Stimulated activated CD8-positive, alpha-beta memory T cell treated with anti-CD3 and anti-CD28 coated beads, Interleukin-15, amount 100 ng/mL, for 1 hour (primary cell): ENCODE measurements around the gene SYP.
A peak's percentile ranks its signal among the peaks of the same experiment; 100 is the strongest.
"Not testable (repeated sequence)": the region's sequence is repeated elsewhere in the genome, so short reads cannot be mapped to it uniquely, and the experiment has no call there.

Source experiments
- DNase-seq: peaks from one replicate; pipeline ENCODE4 v3.0.0-alpha.2; 2020; ENCODE audit warnings: low read depth

The SYP gene

GRCh38 chrX:49189606-49190005 lies 10.4 kb downstream of the SYP start:
- DNase-seq: no peak

DNA sequence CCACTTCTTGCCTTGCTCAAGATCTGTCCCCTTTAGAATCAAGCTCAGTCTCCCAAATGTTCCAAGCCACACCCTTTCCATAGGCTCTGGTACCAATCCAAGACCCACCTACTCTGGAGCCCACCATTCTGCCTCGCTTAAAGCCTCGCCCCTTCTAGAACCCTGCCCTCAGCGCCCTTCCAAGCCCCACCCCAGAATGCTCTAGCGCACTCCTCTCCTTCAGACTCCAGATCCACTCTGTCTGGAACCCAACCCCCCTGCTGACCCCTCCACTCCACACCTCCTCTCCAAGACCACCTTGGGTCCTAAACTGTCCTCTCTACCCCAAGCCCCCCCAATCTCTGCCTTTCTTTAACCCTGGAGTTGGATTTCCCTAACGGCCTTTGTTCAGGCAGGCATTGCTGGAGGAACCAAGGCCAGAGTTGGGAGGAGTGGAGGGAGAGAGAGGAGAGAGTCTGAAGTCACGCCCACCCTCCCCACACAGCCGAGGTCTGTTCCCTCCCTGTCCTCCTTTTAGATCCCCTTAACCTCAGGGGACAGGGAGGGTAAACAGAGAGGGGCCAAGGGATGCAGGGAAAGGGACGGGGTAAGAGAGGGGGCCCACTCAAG lies 11.4 kb downstream of the SYP start:
- DNase-seq: no peak

- DNase-seq: no peak
These were observed 12.5 kb downstream of the SYP start for GRCh38 chrX:49187526-49187925.

GRCh38 chrX:49187028-49187394 lies 13.0 kb downstream of the SYP start:
- no peak for DNase-seq

GRCh38 chrX:49186125-49187027 lies 13.6 kb downstream of the SYP start, which contains the start of gene PRICKLE3:
PRICKLE3 (minus strand) TSS chrX:49186373; CDS start chrX:49186297, 76 bp downstream.
- DNase-seq: no peak

DNA sequence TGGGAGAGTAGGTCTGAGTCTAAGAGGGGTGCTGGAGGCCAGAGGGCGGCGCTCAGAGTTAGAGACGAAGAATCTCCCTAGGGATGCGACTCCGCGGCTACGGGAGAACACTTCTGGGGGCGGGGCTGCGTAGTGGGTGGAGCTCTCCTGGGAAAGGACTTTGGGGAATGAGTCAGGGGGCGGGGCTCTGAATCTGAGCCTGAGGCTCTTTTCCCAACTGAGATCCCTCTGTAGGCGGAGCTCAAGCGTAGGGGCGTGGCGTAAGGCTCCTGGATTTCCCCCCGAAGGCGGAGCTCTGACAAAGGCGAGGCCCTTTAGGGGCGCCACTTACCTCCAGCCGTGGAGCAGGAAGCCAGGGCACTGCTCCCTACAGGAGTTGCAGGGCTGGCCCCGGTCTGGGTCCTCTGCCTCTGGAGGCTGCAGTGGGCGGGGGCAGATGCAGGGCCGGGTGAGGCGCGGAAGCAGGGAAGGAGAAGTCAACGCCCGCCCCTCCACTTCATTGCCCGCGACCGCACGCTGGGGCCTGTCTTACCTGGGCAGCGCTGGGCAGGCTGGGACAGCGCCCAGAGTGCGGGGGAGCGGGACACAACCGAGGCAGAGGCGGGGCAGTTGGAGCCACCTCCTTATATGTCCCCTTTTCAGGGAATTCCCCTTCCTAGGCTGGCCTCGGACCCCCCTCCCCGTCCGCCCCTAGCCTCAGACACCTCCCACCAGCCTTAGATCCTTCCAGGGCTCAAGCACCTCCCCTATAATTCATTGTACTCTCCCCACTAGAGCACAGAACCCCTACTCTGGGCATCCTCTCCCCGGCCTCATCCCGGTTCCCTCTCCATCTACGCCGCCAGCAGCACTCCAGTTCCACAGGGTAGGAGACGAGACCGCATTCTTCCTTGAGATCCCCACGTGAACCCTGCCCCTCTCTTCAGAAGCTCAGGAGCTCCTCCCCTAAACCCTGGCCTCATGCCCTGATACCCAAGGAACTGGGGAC lies 15.4 kb downstream of the SYP start:
- DNase-seq: no peak

DNA sequence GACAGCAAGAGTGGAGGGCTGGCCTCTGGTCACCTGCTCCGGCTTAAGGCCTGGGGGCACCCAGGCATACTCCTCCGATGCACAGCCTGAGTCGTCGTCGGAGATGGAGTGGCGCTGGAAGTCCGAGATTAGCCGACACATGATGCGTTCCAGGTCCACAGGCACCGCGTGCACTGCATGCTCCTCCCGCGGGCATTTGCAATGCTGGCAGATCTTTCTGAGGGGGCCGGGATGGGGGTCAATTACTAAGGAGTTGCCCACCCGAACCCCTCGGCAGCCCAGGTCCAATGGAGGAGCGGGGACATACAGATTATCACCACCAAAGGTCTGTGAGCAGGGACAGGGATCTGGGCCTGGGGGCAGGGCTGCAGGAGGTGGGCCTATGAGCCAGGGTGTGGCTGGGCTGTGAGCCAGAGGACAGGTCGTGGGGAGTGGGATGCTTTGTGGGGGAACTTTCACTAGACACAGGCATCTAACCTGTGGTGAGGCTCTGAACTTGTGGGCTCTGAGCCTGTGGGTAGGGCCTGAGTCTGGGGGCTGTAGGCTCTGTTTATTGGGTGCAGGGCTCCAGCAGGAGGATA lies 16.2 kb downstream of the SYP start:
- no peak for DNase-seq

DNA sequence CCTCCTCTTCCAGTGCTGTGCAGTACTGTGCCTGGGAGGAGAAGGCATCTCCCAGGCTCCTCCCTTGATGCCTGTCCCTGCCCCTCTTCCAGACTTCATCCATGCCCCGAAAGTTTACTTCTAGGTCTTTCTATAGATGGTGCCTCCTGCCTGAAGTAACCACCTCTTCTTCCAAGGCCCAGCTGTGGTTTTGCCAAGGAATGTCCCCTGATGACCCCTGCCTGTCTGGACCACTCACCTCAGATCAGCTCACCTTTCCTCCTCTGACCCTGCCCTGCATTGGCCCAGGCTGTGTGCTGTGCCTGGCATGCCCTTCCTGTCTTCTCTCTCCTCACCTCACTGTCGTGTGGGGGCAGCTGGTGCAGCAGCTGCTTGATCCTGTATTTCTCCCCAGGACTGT lies 20.6 kb downstream of the SYP start:
- no peak for DNase-seq

GRCh38 chrX:49178537-49178936 lies 21.5 kb downstream of the SYP start:
- DNase-seq: no peak

DNA sequence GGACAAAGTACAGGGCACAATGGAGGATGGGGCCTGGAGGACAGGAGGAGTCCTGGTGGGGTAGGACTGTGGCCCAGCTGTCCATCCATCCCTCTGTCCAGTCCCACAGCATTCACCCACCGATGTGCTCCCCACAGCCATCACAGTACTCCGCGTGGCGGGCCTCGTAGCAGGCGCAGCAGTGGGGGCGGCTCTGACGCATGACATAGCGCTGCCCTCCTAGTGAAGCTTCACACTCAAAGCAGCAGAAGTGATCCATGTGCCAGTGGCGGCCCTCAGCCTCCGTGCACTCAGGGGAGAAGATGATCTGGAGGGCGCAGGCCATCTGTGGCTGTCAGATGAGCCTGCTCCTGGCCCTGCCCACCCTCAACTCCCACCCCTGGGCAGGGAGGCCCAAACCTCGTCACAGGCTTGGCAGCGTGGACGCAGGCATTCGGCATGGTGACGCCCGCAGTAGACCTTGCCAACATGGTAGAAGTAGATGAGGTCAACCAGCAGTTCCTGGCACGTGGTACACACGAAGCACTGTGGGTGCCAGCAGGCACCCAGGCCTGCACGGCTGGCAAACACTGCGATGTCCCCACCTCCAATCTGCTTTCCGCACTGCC lies 22.0 kb downstream of the SYP start:
- DNase-seq: no peak

GRCh38 chrX:49177338-49177833 lies 22.6 kb downstream of the SYP start:
- no peak for DNase-seq

- no peak for DNase-seq
These were observed 23.3 kb downstream of the SYP start for GRCh38 chrX:49176421-49177326.

DNA sequence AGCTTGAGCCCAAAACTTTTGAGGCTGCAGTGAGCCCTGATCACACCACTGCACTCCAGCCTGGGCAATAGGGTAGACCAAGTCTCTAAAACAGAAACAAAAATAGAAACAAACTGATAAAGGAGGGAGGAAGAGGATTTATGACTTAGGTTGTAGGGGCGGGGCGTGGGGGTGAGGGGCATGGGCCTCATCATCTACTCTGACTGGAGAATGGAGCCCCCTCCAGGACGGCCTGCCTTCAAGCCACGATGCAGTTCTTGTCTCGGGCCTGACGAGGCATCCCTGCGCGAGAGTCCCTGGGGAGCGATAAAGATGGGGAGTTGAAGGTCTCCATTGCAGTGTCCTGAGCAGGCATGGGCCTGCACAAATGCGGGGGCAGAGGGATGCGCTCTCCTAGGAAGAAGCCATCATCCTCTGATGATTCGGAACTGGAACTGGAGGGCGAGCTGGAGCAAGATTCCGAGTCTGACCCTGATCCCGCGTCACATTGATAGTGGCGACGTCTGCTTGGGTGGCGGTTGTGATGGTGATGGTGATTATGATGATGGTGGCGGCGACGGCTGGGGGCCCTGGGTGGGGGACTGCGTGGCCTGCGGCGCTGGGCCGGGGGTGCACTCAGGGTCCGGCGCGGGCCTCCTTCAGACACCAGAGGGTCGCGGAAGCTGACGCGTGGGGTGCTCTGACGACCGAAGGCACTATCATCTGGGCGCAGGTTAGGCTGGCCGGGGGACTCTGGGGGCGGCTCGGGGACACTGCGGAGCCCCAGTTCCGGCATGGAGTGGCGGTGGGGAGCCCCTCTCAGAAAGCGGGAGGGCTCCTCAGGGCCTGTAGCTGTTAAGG lies 24.3 kb downstream of the SYP start:
- DNase-seq: no peak

DNA sequence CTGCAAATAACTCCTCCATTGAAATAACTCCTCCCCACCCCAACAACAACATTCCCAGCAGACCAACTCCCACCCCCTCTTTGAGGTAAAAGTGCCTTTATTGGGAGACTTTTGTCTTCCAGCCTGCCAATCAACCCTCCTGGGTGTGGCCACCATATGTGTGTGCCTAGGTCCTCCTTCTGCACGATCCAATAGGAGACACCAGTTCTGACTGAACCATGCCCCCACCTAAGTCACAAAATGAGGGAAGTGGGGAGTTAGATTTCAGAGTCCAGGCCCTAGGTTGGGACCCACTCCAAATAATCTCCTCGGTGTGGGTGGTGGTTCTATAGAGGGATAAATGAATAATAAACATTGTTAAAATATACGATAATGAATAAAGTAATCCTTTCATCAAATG lies 25.3 kb downstream of the SYP start:
- no peak for DNase-seq

GRCh38 chrX:49173544-49173943 lies 26.4 kb downstream of the SYP start:
- not testable (repeated sequence) for DNase-seq

DNA sequence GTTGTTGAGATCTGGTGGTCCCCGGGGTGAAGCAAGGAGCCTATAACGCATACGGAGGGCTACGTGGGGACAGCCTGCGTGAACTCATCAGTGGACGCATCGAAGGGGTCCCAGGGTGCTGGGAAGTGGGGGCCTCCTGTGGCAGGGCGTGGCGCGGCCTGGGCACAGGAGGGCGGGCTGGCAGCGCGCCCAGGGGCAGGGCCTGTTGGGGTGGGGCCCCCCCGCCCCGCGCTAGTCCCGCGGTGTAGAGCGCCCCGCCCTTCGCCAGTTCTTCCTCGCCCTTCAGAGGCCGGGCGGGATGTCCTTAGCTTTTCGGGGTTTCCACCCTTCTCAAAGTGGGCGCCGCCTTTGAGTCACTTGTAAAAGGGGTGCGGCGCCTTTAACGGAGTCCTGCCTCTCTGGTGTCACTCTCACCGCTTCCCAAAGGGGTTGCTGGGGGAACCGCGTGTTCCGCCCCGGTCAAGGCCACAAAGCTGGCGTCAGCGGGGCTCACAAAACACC lies 27.7 kb downstream of the SYP start:
- no peak for DNase-seq

GRCh38 chrX:49171752-49172279 lies 28.2 kb downstream of the SYP start, which contains the start of gene PLP2:
PLP2 (plus strand) TSS chrX:49171898; CDS start chrX:49172001, 103 bp downstream.
- DNase-seq: peak; percentile 49

DNA sequence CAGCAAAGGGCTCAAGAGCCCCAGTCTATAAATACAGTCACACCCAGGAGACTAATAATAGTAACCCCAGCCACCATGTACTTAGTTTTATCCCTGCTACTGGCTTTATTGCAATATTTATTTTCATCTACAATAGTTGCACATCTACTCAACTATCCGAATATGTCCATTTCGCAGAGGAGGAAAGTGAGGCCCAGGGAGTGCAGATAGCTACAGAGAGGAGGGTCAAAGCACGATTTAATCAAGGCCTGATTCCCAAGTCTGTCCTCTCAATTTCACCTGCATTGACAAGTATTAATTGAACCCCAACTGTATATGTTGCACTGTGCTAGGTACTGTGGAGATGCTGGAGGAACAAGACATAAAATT lies 32.3 kb downstream of the SYP start:
- no peak for DNase-seq
